ENCODE data around the gene RNASET2. TPM values are rescaled to one million over a fixed set of nuclear protein-coding genes. Genes with fewer than 3 reads are reported as not detected.

Gene RNASET2
- total and polyA plus RNA-seq, 12 donors: 19.4 to 218 (median 59.6) TPM

DNA sequence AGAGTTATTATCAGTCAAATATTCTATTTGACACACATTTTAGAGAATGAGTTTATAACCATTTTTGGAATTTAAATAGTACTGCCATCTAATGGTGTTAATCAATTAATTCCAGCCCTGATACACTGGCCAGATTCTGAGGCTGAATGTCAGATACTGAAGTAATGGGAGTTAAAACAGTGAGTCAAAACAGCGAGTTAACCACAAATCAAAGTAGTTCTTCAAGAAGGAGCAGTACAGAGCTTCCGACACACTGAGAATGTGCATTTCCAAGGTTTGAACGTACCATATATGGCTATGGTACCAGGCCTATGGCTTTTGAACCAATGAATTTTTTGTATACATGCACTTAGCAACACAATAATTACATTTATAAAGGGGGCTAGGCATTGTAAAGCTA, 31.6 kb upstream of the RNASET2 start:
- H3K4me1 ChIP-seq (replicated peaks in 1 of 2): no peaks in the 10 kb centered on the region
- no peaks in the 10 kb centered on the region for H3K27me3 ChIP-seq
- H3K36me3 ChIP-seq (replicated peaks in 1 of 2): no peaks in the 10 kb centered on the region
- 84 to 87% (median 86%) methylated on average over 3 of the region's 3 CpGs for WGBS, 4 donors
- no peak for DNase-seq
- no peaks in the 10 kb centered on the region for H3K9me3 ChIP-seq (replicated peaks in 1 of 3)
- intact Hi-C loops (cut with DNase I): loop anchor here in 1 of 2 donors (5.0 kb wide), 1 partner anchor 201 kb away; no protein-coding TSS in a partner anchor
- TF ChIP-seq POLR2A (IDR thresholded peaks at IDR 0.05): no peak
- TF ChIP-seq, protein P1, sequence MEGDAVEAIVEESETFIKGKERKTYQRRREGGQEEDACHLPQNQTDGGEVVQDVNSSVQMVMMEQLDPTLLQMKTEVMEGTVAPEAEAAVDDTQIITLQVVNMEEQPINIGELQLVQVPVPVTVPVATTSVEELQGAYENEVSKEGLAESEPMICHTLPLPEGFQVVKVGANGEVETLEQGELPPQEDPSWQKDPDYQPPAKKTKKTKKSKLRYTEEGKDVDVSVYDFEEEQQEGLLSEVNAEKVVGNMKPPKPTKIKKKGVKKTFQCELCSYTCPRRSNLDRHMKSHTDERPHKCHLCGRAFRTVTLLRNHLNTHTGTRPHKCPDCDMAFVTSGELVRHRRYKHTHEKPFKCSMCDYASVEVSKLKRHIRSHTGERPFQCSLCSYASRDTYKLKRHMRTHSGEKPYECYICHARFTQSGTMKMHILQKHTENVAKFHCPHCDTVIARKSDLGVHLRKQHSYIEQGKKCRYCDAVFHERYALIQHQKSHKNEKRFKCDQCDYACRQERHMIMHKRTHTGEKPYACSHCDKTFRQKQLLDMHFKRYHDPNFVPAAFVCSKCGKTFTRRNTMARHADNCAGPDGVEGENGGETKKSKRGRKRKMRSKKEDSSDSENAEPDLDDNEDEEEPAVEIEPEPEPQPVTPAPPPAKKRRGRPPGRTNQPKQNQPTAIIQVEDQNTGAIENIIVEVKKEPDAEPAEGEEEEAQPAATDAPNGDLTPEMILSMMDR (IDR thresholded peaks at IDR 0.05): no peak
- no peak overlapping the region for H3K4me3 ChIP-seq
- H3K27ac ChIP-seq: no peak overlapping the region

- H3K4me1 ChIP-seq (replicated peaks in 1 of 2): no peaks in the 10 kb centered on the region
- H3K9me3 ChIP-seq (replicated peaks in 1 of 3): no peaks in the 10 kb centered on the region
- no peak overlapping the region for H3K4me3 ChIP-seq
- TF ChIP-seq, protein P1 (IDR thresholded peaks at IDR 0.05): no peak
- TF ChIP-seq POLR2A (IDR thresholded peaks at IDR 0.05): no peak
- no peaks in the 10 kb centered on the region for H3K36me3 ChIP-seq (replicated peaks in 1 of 2)
- H3K27ac ChIP-seq: no peak overlapping the region
- no peaks in the 10 kb centered on the region for H3K27me3 ChIP-seq
- intact Hi-C loops (cut with DNase I): loop anchor here in 1 of 2 donors (5.0 kb wide), 1 partner anchor 200 kb away; no protein-coding TSS in a partner anchor
- no peak for DNase-seq
- 53 to 76% (median 64%) methylated on average over 6 of the region's 6 CpGs for WGBS, 4 donors
Observed at GRCh38 chr6:166987448-166987847, 31.1 kb upstream of the RNASET2 start.

- intact Hi-C loops (cut with DNase I): no loop called here
- Histone ChIP-seq H3K9me3 (replicated peaks in 1 of 3) (no peaks in the 10 kb centered on the region), H3K4me3 (no peak overlapping the region), H3K36me3 (replicated peaks in 1 of 2) (no peaks in the 10 kb centered on the region), H3K27me3 (no peaks in the 10 kb centered on the region), H3K27ac (no peak overlapping the region), H3K4me1 (replicated peaks in 1 of 2) (no peaks in the 10 kb centered on the region)
- no peak for DNase-seq
- TF ChIP-seq POLR2A (IDR thresholded peaks at IDR 0.05): no peak
- TF ChIP-seq, protein P1 (IDR thresholded peaks at IDR 0.05): no peak
- 97 to 100% (median 98%) methylated on average over 3 of the region's 3 CpGs for WGBS, 4 donors
Observed at GRCh38 chr6:166980738-166981137, 24.4 kb upstream of the RNASET2 start.

DNA sequence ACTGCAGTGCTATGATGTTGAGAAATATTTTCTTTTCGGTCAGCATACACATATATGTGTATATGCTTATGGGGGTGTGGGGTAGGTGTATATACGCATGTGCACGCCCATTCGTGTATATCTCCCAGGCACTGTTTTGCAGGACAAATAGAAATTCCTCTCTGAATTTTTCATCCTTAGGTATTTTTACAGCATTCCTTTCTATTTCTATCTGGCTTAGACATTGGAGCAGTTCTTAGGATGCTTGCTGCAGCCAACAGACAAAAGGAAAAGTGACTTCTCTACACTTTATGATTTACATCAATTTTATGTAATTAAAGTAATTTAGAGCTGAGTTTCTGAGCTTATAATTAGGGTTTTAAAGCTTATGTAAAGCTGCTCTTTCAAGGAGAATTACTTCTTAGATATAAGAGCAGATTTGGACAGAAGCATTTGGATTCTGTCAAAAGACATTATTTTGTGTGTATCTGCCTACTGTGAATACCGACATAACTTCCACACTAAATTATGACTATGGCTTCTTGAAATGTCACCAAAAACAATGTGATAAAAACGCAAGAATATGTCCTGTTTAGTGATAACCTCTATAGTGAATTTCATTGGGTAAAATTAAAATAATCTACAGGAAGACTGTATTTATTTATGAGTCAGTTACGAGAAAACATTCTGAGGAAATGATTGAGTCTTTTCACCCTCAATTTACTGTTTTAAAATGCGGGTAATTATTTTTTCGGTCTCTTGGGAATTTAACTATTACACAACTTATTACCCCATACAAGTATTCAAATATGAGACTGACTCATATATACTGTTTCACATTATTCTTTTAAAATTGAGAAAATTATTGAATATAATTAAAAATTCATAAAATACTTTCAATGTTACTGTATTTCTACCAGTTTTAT, 21.5 kb upstream of the RNASET2 start:
- no peak overlapping the region for H3K27ac ChIP-seq
- DNase-seq: no peak
- 87 to 90% (median 89%) methylated on average over 9 of the region's 9 CpGs for WGBS, 4 donors
- no peaks in the 10 kb centered on the region for H3K9me3 ChIP-seq (replicated peaks in 1 of 3)
- H3K27me3 ChIP-seq: no peaks in the 10 kb centered on the region
- no peak for TF ChIP-seq POLR2A (IDR thresholded peaks at IDR 0.05)
- TF ChIP-seq, protein P1 (IDR thresholded peaks at IDR 0.05): no peak
- no peaks in the 10 kb centered on the region for H3K4me1 ChIP-seq (replicated peaks in 1 of 2)
- H3K36me3 ChIP-seq (replicated peaks in 1 of 2): no peaks in the 10 kb centered on the region
- no peak overlapping the region for H3K4me3 ChIP-seq
- intact Hi-C loops (cut with DNase I): no loop called here

All from adrenal gland (tissue), 12 donors.